Astrocyte (in vitro differentiated cells and primary cell): ENCODE results near the gene SYT2. TPM values are rescaled to one million over a fixed set of nuclear protein-coding genes. Genes with fewer than 3 reads are reported as not detected.

Experiments used
- DNase-seq: peaks from one replicate; pipeline ENCODE4 v3.0.0-alpha.2; 2010; ENCODE audit warnings: low read depth
- FAIRE-seq: peaks from 2 replicates; lab custom pipeline; 2011; peaks lifted over from hg19 to GRCh38; lab: Jason Lieb, UNC
- H2AFZ ChIP-seq: 2 replicates; pipeline ENCODE4 v1.6.0; 2012; ENCODE audit warnings: low read depth, low read length, inconsistent platforms
- H3K27ac ChIP-seq: 2 replicates; pipeline ENCODE4 v1.5.1; 2011; ENCODE audit warnings: low read depth, low read length, inconsistent platforms
- H3K27me3 ChIP-seq: 2 replicates; pipeline ENCODE4 v1.6.0; 2011; ENCODE audit warnings: low read length, inconsistent platforms; ENCODE audit not compliant: insufficient read depth
- H3K36me3 ChIP-seq: 2 replicates; pipeline ENCODE4 v1.5.1; 2011; ENCODE audit warnings: low read length, inconsistent platforms; ENCODE audit not compliant: insufficient read depth
- H3K4me1 ChIP-seq: 2 replicates; pipeline ENCODE4 v1.5.1; 2011; ENCODE audit warnings: low read length, inconsistent platforms; ENCODE audit not compliant: insufficient read depth
- H3K4me2 ChIP-seq: 2 replicates; pipeline ENCODE4 v1.6.0; 2012; ENCODE audit warnings: low read length, inconsistent platforms
- H3K4me3 ChIP-seq: 2 replicates; pipeline ENCODE4 v1.5.1; 2011; ENCODE audit warnings: low read depth, mild to moderate bottlenecking, low read length, inconsistent platforms; ENCODE audit not compliant: insufficient read depth
- H3K79me2 ChIP-seq: 2 replicates; pipeline ENCODE4 v1.6.0; 2012; ENCODE audit warnings: mild to moderate bottlenecking, low read length, inconsistent platforms; ENCODE audit not compliant: insufficient read depth
- H3K9ac ChIP-seq: 2 replicates; pipeline ENCODE4 v1.6.0; 2012; ENCODE audit warnings: mild to moderate bottlenecking, low read length, inconsistent platforms
- H3K9me3 ChIP-seq: 2 replicates; pipeline ENCODE4 v1.5.1; 2012; ENCODE audit warnings: low read depth, mild to moderate bottlenecking, low read length, inconsistent platforms; ENCODE audit not compliant: insufficient read depth
- H4K20me1 ChIP-seq: 2 replicates; pipeline ENCODE4 v1.6.0; 2012; ENCODE audit warnings: low read length, inconsistent platforms; ENCODE audit not compliant: insufficient read depth
- H3K27ac Mint-ChIP-seq: one replicate; pipeline ENCODE4 v1.8.0; 2021; ENCODE audit warnings: mild to moderate bottlenecking, mixed read lengths; ENCODE audit not compliant: unreplicated experiment
- H3K27me3 Mint-ChIP-seq: one replicate; pipeline ENCODE4 v1.8.0; 2021; ENCODE audit warnings: low read depth, mixed read lengths; ENCODE audit not compliant: unreplicated experiment
- H3K36me3 Mint-ChIP-seq: one replicate; pipeline ENCODE4 v1.8.0; 2021; ENCODE audit warnings: low read depth, mixed read lengths; ENCODE audit not compliant: unreplicated experiment
- H3K4me1 Mint-ChIP-seq: one replicate; pipeline ENCODE4 v1.8.0; 2021; ENCODE audit warnings: low read depth, mixed read lengths; ENCODE audit not compliant: unreplicated experiment
- H3K4me3 Mint-ChIP-seq: one replicate; pipeline ENCODE4 v1.8.0; 2021; ENCODE audit warnings: mild to moderate bottlenecking, moderate library complexity, mixed read lengths; ENCODE audit not compliant: unreplicated experiment
- H3K9me3 Mint-ChIP-seq: one replicate; pipeline ENCODE4 v1.8.0; 2021; ENCODE audit warnings: mild to moderate bottlenecking, mixed read lengths; ENCODE audit not compliant: unreplicated experiment
- CTCF ChIP-seq: IDR thresholded peaks from 2 replicates; pipeline ENCODE4 v1.5.1; 2011; ENCODE audit warnings: low read depth, mild to moderate bottlenecking, inconsistent platforms, low read length, moderate library complexity; ENCODE audit not compliant: insufficient read depth
- EZH2 ChIP-seq: IDR thresholded peaks from 2 replicates; pipeline ENCODE4 v1.6.1; 2012; ENCODE audit warnings: mild to moderate bottlenecking, low read length, inconsistent platforms; ENCODE audit not compliant: insufficient read depth
- total RNA-seq: library from RNA; stranded (reverse); gene quantifications from 2 replicates; pipeline ENCODE4 v1.2.1, GENCODE V29; 2021

Gene SYT2
- total RNA-seq, 1 donor from 2014 or later: 0.27 TPM

DNA sequence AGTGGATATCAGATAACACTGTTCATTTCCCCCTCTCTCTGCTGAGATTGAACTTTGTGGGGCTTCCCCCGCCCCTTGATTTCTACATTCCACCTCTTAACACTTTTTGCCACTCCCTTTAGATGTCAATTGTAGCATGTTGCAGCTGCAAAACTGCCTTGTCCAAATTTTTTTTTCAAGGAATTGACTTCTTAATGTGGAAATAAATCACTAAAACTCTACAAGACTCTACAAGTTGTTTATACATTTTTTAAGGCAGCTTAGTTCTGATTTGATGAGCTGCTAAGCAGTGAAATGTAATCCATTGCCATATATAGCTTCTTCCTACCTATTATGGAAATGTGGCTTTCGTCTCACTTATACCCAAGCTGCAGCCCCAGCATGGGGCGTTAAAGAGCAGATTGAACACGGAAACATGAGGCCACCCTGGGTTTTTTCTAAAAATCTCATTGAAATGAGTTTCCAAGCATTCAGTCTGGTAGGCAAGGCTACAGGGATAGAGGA lies 132.2 kb downstream of the SYT2 start:
- Histone ChIP-seq H3K79me2 (no peaks in the 10 kb centered on the region), H3K9me3 (no peaks in the 10 kb centered on the region), H3K27ac (peak overlapping the region; percentile 21), H3K27me3 (no peaks in the 10 kb centered on the region), H3K9ac (no peak overlapping the region), H2AFZ (no peak overlapping the region), H3K4me3 (no peak overlapping the region), H3K4me2 (peak overlapping the region; percentile 45), H4K20me1 (no peaks in the 10 kb centered on the region), H3K4me1 (peaks cover 48% of the 10 kb centered on the region), H3K36me3 (no peaks in the 10 kb centered on the region)
- Mint-ChIP-seq H3K4me3 (no peak overlapping the region), H3K27me3 (peaks cover 3% of the 10 kb centered on the region), H3K9me3 (peaks cover 2% of the 10 kb centered on the region), H3K4me1 (peaks cover 26% of the 10 kb centered on the region), H3K27ac (no peak overlapping the region), H3K36me3 (peaks cover 9% of the 10 kb centered on the region)
- no peak for TF ChIP-seq EZH2
- no peak for TF ChIP-seq CTCF
- DNase-seq (peak; percentile 85), FAIRE-seq (no peak)

GRCh38 chr1:202577381-202577780 lies 132.9 kb downstream of the SYT2 start:
- TF ChIP-seq CTCF (no peak), EZH2 (no peak)
- Histone ChIP-seq H3K36me3 (no peaks in the 10 kb centered on the region), H3K27ac (peak overlapping the region; percentile 10), H3K79me2 (no peaks in the 10 kb centered on the region), H3K9ac (no peak overlapping the region), H3K4me1 (peaks cover 48% of the 10 kb centered on the region), H3K4me2 (peak overlapping the region; percentile 45), H3K27me3 (no peaks in the 10 kb centered on the region), H2AFZ (no peak overlapping the region), H4K20me1 (no peaks in the 10 kb centered on the region), H3K9me3 (no peaks in the 10 kb centered on the region), H3K4me3 (no peak overlapping the region)
- FAIRE-seq (no peak), DNase-seq (peak; percentile 72)
- H3K27me3 Mint-ChIP-seq: peaks cover 3% of the 10 kb centered on the region
- no peak overlapping the region for H3K27ac Mint-ChIP-seq
- H3K9me3 Mint-ChIP-seq: peaks cover 2% of the 10 kb centered on the region
- H3K36me3 Mint-ChIP-seq: peaks cover 9% of the 10 kb centered on the region
- H3K4me3 Mint-ChIP-seq: no peak overlapping the region
- H3K4me1 Mint-ChIP-seq: peaks cover 26% of the 10 kb centered on the region

DNA sequence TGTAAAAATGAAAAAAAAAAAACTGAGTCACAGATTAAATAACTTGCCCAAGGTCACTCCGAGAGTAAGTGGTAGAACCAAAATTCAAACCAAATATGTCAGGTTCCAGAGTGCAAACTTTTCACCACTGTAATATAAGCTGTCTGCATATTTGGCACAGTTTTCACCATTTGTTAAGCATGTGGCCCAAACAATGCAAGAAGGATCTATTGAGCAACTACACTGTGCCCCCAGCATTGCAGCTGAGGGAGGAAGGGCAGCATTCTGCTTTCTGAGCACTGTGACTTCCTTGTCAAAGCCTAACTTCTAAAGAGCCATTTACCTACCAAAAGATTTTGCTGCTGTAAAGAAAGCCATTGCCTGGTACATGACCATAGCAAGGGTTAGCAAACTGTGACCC lies 133.4 kb downstream of the SYT2 start:
- DNase-seq (peak; percentile 90), FAIRE-seq (no peak)
- Mint-ChIP-seq H3K9me3 (peaks cover 2% of the 10 kb centered on the region), H3K4me3 (no peak overlapping the region), H3K27ac (no peak overlapping the region), H3K36me3 (peaks cover 9% of the 10 kb centered on the region), H3K4me1 (peaks cover 26% of the 10 kb centered on the region), H3K27me3 (peaks cover 3% of the 10 kb centered on the region)
- H3K27me3 ChIP-seq: no peaks in the 10 kb centered on the region
- no peak for TF ChIP-seq EZH2
- TF ChIP-seq CTCF: no peak
- H3K27ac ChIP-seq: no peak overlapping the region
- H3K79me2 ChIP-seq: no peaks in the 10 kb centered on the region
- peaks cover 48% of the 10 kb centered on the region for H3K4me1 ChIP-seq
- no peaks in the 10 kb centered on the region for H3K9me3 ChIP-seq
- no peak overlapping the region for H2AFZ ChIP-seq
- peak overlapping the region; percentile 45 for H3K4me2 ChIP-seq
- no peak overlapping the region for H3K4me3 ChIP-seq
- H4K20me1 ChIP-seq: no peaks in the 10 kb centered on the region
- H3K9ac ChIP-seq: no peak overlapping the region
- H3K36me3 ChIP-seq: no peaks in the 10 kb centered on the region
